Ishikawa (cell line): ENCODE data around the gene PNPLA2.

Source experiments
- CEBPB ChIP-seq: IDR thresholded peaks from 2 replicates; pipeline ENCODE4 v1.6.1; 2012
- CREB1 ChIP-seq: IDR thresholded peaks from 2 replicates; pipeline ENCODE4 v1.6.1; 2012; ENCODE audit warnings: low read depth
- EGR1 ChIP-seq: IDR thresholded peaks from 2 replicates; pipeline ENCODE4 v1.6.1; 2012
- EP300 ChIP-seq: IDR thresholded peaks from 2 replicates; pipeline ENCODE4 v1.6.1; 2012; ENCODE audit warnings: borderline replicate concordance
- FOXM1 ChIP-seq: IDR thresholded peaks from 2 replicates; pipeline ENCODE4 v1.6.1; 2012; ENCODE audit warnings: low read depth, borderline replicate concordance
- MAX ChIP-seq: IDR thresholded peaks from 2 replicates; pipeline ENCODE4 v1.6.1; 2012
- NFIC ChIP-seq: IDR thresholded peaks from 2 replicates; pipeline ENCODE4 v1.6.1; 2012
- RAD21 ChIP-seq: IDR thresholded peaks from 2 replicates; pipeline ENCODE4 v1.6.1; 2012; ENCODE audit warnings: low read depth
- REST ChIP-seq: IDR thresholded peaks from 2 replicates; pipeline ENCODE4 v1.6.1; 2012; ENCODE audit warnings: low read depth, mild to moderate bottlenecking
- TAF1 ChIP-seq: IDR thresholded peaks from 2 replicates; pipeline ENCODE4 v1.6.1; 2012; ENCODE audit warnings: low read depth, mild to moderate bottlenecking
- TCF12 ChIP-seq: IDR thresholded peaks from 2 replicates; pipeline ENCODE4 v1.6.1; 2012; ENCODE audit warnings: low read depth
- TEAD4 ChIP-seq: IDR thresholded peaks from 2 replicates; pipeline ENCODE4 v1.6.1; 2012
- USF1 ChIP-seq: IDR thresholded peaks from 2 replicates; pipeline ENCODE4 v1.6.1; 2012
- YY1 ChIP-seq: IDR thresholded peaks from 2 replicates; pipeline ENCODE4 v1.6.1; 2012; ENCODE audit warnings: low read depth
- ZBTB7A ChIP-seq: IDR thresholded peaks from 2 replicates; pipeline ENCODE4 v1.6.1; 2012; ENCODE audit warnings: low read depth

The PNPLA2 gene

GRCh38 chr11:863023-863909 is 44.6 kb downstream of the PNPLA2 start:
- no peak for TF ChIP-seq TCF12
- TF ChIP-seq TEAD4, result no peak
- no peak for TF ChIP-seq REST
- no peak for TF ChIP-seq RAD21
- TF ChIP-seq TAF1, result no peak
- TF ChIP-seq CEBPB, result no peak
- no peak for TF ChIP-seq FOXM1
- no peak for TF ChIP-seq NFIC
- no peak for TF ChIP-seq YY1
- no peak for TF ChIP-seq ZBTB7A
- no peak for TF ChIP-seq CREB1
- TF ChIP-seq EP300, result no peak
- no peak for TF ChIP-seq EGR1
- TF ChIP-seq USF1, result no peak
- no peak for TF ChIP-seq MAX

GRCh38 chr11:863910-864827 is 45.5 kb downstream of the PNPLA2 start:
- no peak for TF ChIP-seq EGR1
- no peak for TF ChIP-seq NFIC
- TF ChIP-seq EP300, result no peak
- no peak for TF ChIP-seq TAF1
- TF ChIP-seq REST, result no peak
- no peak for TF ChIP-seq USF1
- no peak for TF ChIP-seq MAX
- no peak for TF ChIP-seq TEAD4
- TF ChIP-seq CREB1, result no peak
- no peak for TF ChIP-seq ZBTB7A
- no peak for TF ChIP-seq RAD21
- no peak for TF ChIP-seq YY1
- TF ChIP-seq FOXM1, result no peak
- no peak for TF ChIP-seq CEBPB
- no peak for TF ChIP-seq TCF12

- no peak for TF ChIP-seq CREB1
- TF ChIP-seq TCF12, result no peak
- TF ChIP-seq MAX, result no peak
- TF ChIP-seq EGR1, result no peak
- no peak for TF ChIP-seq USF1
- no peak for TF ChIP-seq EP300
- TF ChIP-seq TAF1, result no peak
- no peak for TF ChIP-seq NFIC
- no peak for TF ChIP-seq ZBTB7A
- TF ChIP-seq REST, result no peak
- TF ChIP-seq FOXM1, result no peak
- no peak for TF ChIP-seq RAD21
- TF ChIP-seq TEAD4, result no peak
- TF ChIP-seq CEBPB, result no peak
- TF ChIP-seq YY1, result no peak
Measured at GRCh38 chr11:864898-865297, 46.2 kb downstream of the PNPLA2 start.
